Liver (tissue), 9 donors: ENCODE measurements around the gene ERBB4. TPM values are rescaled to one million over a fixed set of nuclear protein-coding genes. Genes with fewer than 3 reads are reported as not detected.

Experiments
- DNase-seq: peaks from one replicate; pipeline ENCODE4 v3.0.0-alpha.2; 2017; ENCODE audit warnings: low spot score
- H3K27ac ChIP-seq, 2 donors: one replicate each; pipeline ENCODE4 v1.7.0; 2013; ENCODE audit warnings: inconsistent platforms in 2 of 2, low read length in 2 of 2, control low read depth in 1 of 2, low read depth in 1 of 2, mild to moderate bottlenecking in 1 of 2
- H3K27me3 ChIP-seq, 4 donors: one replicate each; pipeline versions ENCODE4 v1.6.1 to v1.7.0; 2013; ENCODE audit warnings: low read length in 3 of 4, inconsistent platforms in 1 of 4, mild to moderate bottlenecking in 1 of 4, moderate library complexity in 1 of 4; ENCODE audit not compliant: control insufficient read depth in 4 of 4, insufficient read depth in 4 of 4
- H3K36me3 ChIP-seq, 4 donors: one replicate each; pipeline versions ENCODE4 v1.6.1 to v1.7.0; 2013; ENCODE audit warnings: low read length in 3 of 4, mild to moderate bottlenecking in 3 of 4, low read depth in 1 of 4, moderate library complexity in 1 of 4; ENCODE audit not compliant: control insufficient read depth in 4 of 4, insufficient read depth in 3 of 4
- H3K4me1 ChIP-seq, 4 donors: one replicate each; pipeline versions ENCODE4 v1.6.1 to v1.7.0; 2013; ENCODE audit warnings: low read length in 3 of 4, mild to moderate bottlenecking in 3 of 4, moderate library complexity in 1 of 4; ENCODE audit not compliant: control insufficient read depth in 4 of 4, insufficient read depth in 4 of 4
- H3K4me3 ChIP-seq, 3 donors: one replicate each; pipeline versions ENCODE4 v1.6.1 to v1.7.0; 2013; ENCODE audit warnings: low read length in 3 of 3, control low read depth in 1 of 3, low read depth in 1 of 3, mild to moderate bottlenecking in 1 of 3
- H3K9ac ChIP-seq, 2 donors: one replicate each; pipeline ENCODE4 v1.7.0; 2013; ENCODE audit warnings: low read length in 2 of 2, mild to moderate bottlenecking in 2 of 2, moderate library complexity in 2 of 2, control low read depth in 1 of 2, low read depth in 1 of 2
- H3K9me3 ChIP-seq, 4 donors: one replicate each; pipeline versions ENCODE4 v1.6.1 to v1.7.0; 2013; ENCODE audit warnings: low read length in 3 of 4; ENCODE audit not compliant: control insufficient read depth in 4 of 4
- CTCF ChIP-seq: fragments of 150-350 bp; IDR thresholded peaks from 2 replicates; pipeline ENCODE4 v1.5.1; 2017; ENCODE audit warnings: improper control_type of control experiment, low read depth, low read length; ENCODE audit not compliant: missing input control
- EGR1 ChIP-seq, 2 donors: IDR thresholded peaks; 2 replicates each; pipeline ENCODE4 v1.6.1; 2016 to 2018; ENCODE audit warnings: antibody characterized with exemption in 2 of 2, low read depth in 2 of 2
- FOXA1 ChIP-seq: IDR thresholded peaks from 2 replicates; pipeline ENCODE4 v1.6.1; 2016; ENCODE audit warnings: antibody characterized with exemption
- FOXA2 ChIP-seq: IDR thresholded peaks from 2 replicates; pipeline ENCODE4 v1.6.1; 2016; ENCODE audit warnings: antibody characterized with exemption
- GABPA ChIP-seq, 2 donors: IDR thresholded peaks in 1 of 2; conservative IDR thresholded peaks in 1 of 2; 2 replicates each; pipeline ENCODE4 v1.6.1; 2016; ENCODE audit warnings: antibody characterized with exemption in 2 of 2, mild to moderate bottlenecking in 1 of 2, moderate library complexity in 1 of 2
- HNF4A ChIP-seq, 2 donors: conservative IDR thresholded peaks; 2 replicates each; pipeline ENCODE4 v1.6.1; 2016; ENCODE audit warnings: antibody characterized with exemption in 2 of 2, mild to moderate bottlenecking in 2 of 2
- HNF4G ChIP-seq: IDR thresholded peaks from 2 replicates; pipeline ENCODE4 v1.6.1; 2016; ENCODE audit warnings: antibody characterized with exemption
- JUND ChIP-seq, 2 donors: IDR thresholded peaks; 2 replicates each; pipeline ENCODE4 v1.6.1; 2016; ENCODE audit warnings: antibody characterized with exemption in 2 of 2
- MAX ChIP-seq: IDR thresholded peaks from 2 replicates; pipeline ENCODE4 v1.6.1; 2016; ENCODE audit warnings: antibody characterized with exemption
- NR2F2 ChIP-seq: IDR thresholded peaks from 2 replicates; pipeline ENCODE4 v1.6.1; 2016; ENCODE audit warnings: antibody characterized with exemption
- RAD21 ChIP-seq, 2 donors: IDR thresholded peaks; 2 replicates each; pipeline ENCODE4 v1.6.1; 2016; ENCODE audit warnings: antibody characterized with exemption in 2 of 2, mild to moderate bottlenecking in 2 of 2
- REST ChIP-seq: IDR thresholded peaks from 2 replicates; pipeline ENCODE4 v1.6.1; 2016; ENCODE audit warnings: antibody characterized with exemption, mild to moderate bottlenecking
- RXRA ChIP-seq, 2 donors: IDR thresholded peaks; 2 replicates each; pipeline ENCODE4 v1.6.1; 2017 to 2018; ENCODE audit warnings: antibody characterized with exemption in 2 of 2, mild to moderate bottlenecking in 1 of 2
- TAF1 ChIP-seq: conservative IDR thresholded peaks from 2 replicates; pipeline ENCODE4 v1.6.1; 2016; ENCODE audit warnings: antibody characterized with exemption, mild to moderate bottlenecking
- YY1 ChIP-seq: IDR thresholded peaks from 2 replicates; pipeline ENCODE4 v1.6.1; 2016; ENCODE audit warnings: antibody characterized with exemption, mild to moderate bottlenecking
- ZBTB33 ChIP-seq: IDR thresholded peaks from 2 replicates; pipeline ENCODE4 v1.6.1; 2016; ENCODE audit warnings: antibody characterized with exemption
- WGBS: extraction: QIAGEN DNeasy Blood & Tissue Kit; methylation state at CpG from one replicate; pipeline ENCODE4 v1.1.7; 2013; 5-methylcytosine and 5-hydroxymethylcytosine counted together
- polyA plus RNA-seq, 2 donors: library from polyadenylated mRNA; stranded (reverse) in 1 of 2; unstranded in 1 of 2; fragments of 200-250 nt in 1 of 2; fragments of >200 nt in 1 of 2; fragmentation: Nextera tagmentation in 1 of 2; extraction: Ambion mirVana in 1 of 2; gene quantifications; one replicate each; pipeline versions ENCODE4 v1.2.1 to v1.2.3, GENCODE V29; 2013 to 2015
- total RNA-seq, 2 donors: library from RNA; depleted of rRNA; stranded (reverse); fragments of >200 nt; gene quantifications; one replicate each; pipeline ENCODE4 v1.2.3, GENCODE V29; 2014
- donor health status: healthy.
- donor health status: healthy.
- donor health status: healthy.
- donor health status: healthy.
- donor health status: healthy.

ERBB4 gene
- total and polyA plus RNA-seq, 4 donors = 0.03 to 0.42 TPM; not detected in 2

- TF ChIP-seq REST (no peak), TAF1 (no peak), HNF4G (no peak), HNF4A (conservative IDR thresholded peaks at IDR 0.05) (no peak), YY1 (no peak), MAX (no peak), NR2F2 (no peak), RXRA (IDR thresholded peaks at IDR 0.05) (no peak)
Observed at GRCh38 chr2:211837706-211838105, 700.9 kb downstream of the ERBB4 start (continued).

- no peak overlapping the region for H3K4me3 ChIP-seq
- 74% methylated on average over 3 of the region's 3 CpGs for WGBS
- no peaks in the 10 kb centered on the region for H3K36me3 ChIP-seq
- no peak for DNase-seq
- H3K9ac ChIP-seq = no peak overlapping the region
- no peaks in the 10 kb centered on the region for H3K27me3 ChIP-seq
- H3K4me1 ChIP-seq = no peaks in the 10 kb centered on the region
- TF ChIP-seq CTCF (no peak), GABPA (IDR thresholded peaks at IDR 0.05 in 1 of 2, conservative IDR thresholded peaks at IDR 0.05 in 1 of 2) (no peak), HNF4A (conservative IDR thresholded peaks at IDR 0.05) (no peak), TAF1 (no peak), MAX (no peak), FOXA1 (no peak), FOXA2 (no peak), RAD21 (IDR thresholded peaks at IDR 0.05) (no peak), JUND (IDR thresholded peaks at IDR 0.05) (no peak), NR2F2 (no peak), YY1 (no peak), EGR1 (IDR thresholded peaks at IDR 0.05; ENCODE audit: low read depth in 2 of 2) (no peak)
- no peaks in the 10 kb centered on the region for H3K9me3 ChIP-seq
- H3K27ac ChIP-seq = no peak overlapping the region
Observed at GRCh38 chr2:211837206-211837605, 701.4 kb downstream of the ERBB4 start.

GRCh38 chr2:211836409-211836808, 702.2 kb downstream of the ERBB4 start:
- no peak overlapping the region for H3K27ac ChIP-seq
- H3K9me3 ChIP-seq = no peaks in the 10 kb centered on the region
- no peak for TF ChIP-seq GABPA (IDR thresholded peaks at IDR 0.05 in 1 of 2, conservative IDR thresholded peaks at IDR 0.05 in 1 of 2)
- no peak for TF ChIP-seq ZBTB33
- TF ChIP-seq YY1 = no peak
- no peak for TF ChIP-seq HNF4G
- no peak for TF ChIP-seq HNF4A (conservative IDR thresholded peaks at IDR 0.05)
- DNase-seq = no peak
- H3K27me3 ChIP-seq = no peaks in the 10 kb centered on the region
- no peaks in the 10 kb centered on the region for H3K36me3 ChIP-seq
- WGBS = 50% methylated on average over 3 of the region's 3 CpGs
- H3K4me3 ChIP-seq = no peak overlapping the region
- H3K9ac ChIP-seq = no peak overlapping the region
- H3K4me1 ChIP-seq = no peaks in the 10 kb centered on the region
